ENCODE results near the gene SOX5. TPM values are rescaled to one million over a fixed set of nuclear protein-coding genes. Genes with fewer than 3 reads are reported as not detected.

SOX5 gene
- total RNA-seq, 1 donor from 2014 or later: 0.17 TPM

- TF ChIP-seq, protein P1, sequence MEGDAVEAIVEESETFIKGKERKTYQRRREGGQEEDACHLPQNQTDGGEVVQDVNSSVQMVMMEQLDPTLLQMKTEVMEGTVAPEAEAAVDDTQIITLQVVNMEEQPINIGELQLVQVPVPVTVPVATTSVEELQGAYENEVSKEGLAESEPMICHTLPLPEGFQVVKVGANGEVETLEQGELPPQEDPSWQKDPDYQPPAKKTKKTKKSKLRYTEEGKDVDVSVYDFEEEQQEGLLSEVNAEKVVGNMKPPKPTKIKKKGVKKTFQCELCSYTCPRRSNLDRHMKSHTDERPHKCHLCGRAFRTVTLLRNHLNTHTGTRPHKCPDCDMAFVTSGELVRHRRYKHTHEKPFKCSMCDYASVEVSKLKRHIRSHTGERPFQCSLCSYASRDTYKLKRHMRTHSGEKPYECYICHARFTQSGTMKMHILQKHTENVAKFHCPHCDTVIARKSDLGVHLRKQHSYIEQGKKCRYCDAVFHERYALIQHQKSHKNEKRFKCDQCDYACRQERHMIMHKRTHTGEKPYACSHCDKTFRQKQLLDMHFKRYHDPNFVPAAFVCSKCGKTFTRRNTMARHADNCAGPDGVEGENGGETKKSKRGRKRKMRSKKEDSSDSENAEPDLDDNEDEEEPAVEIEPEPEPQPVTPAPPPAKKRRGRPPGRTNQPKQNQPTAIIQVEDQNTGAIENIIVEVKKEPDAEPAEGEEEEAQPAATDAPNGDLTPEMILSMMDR (conservative IDR thresholded peaks at IDR 0.05; ENCODE audit: low read depth, low read length): no peak
- H3K4me3 ChIP-seq (ENCODE audit: low read depth, low read length): no peak overlapping the region
- no peak for DNase-seq (ENCODE audit: low read depth)
Measured at GRCh38 chr12:23556661-23557060, 392.8 kb downstream of the SOX5 start.

GRCh38 chr12:23555825-23556207 lies 393.7 kb downstream of the SOX5 start:
- TF ChIP-seq, protein P1 (conservative IDR thresholded peaks at IDR 0.05; ENCODE audit: low read depth, low read length): no peak
- no peak for DNase-seq (ENCODE audit: low read depth)
- no peak overlapping the region for H3K4me3 ChIP-seq (ENCODE audit: low read depth, low read length)

DNA sequence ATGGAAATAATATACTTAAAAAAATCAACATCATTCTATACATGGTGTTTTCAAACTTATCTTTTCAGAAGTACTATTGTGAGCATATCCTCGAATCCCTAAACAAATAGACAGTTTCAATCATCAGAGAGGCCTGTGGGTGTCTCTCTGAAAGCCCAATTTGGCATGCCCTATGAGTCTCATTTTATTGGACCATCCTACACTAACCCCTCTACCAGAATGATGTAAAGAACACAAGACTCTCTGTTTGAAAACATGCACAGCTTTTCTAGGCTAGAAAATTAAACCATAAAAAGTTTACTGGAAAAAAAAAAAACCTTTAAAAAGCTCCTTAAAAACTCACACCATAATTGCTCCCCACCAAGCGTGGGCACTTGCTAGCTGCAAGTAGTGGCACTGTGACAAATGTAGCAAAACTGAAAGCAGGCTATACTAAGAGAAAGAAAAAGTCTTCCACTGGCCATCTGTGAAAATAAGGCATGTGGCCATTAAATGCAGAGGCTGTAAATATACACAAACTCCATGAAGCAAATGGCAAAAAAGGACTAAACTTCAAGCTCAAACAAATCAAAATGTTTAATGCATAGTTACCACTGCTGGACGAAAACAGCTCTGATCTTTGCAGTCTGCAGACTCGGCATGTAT lies 394.2 kb downstream of the SOX5 start:
- DNase-seq (ENCODE audit: low read depth): no peak
- no peak overlapping the region for H3K4me3 ChIP-seq (ENCODE audit: low read depth, low read length)
- TF ChIP-seq, protein P1 (conservative IDR thresholded peaks at IDR 0.05; ENCODE audit: low read depth, low read length): no peak

GRCh38 chr12:23552417-23552816 lies 397.1 kb downstream of the SOX5 start:
- no peak for DNase-seq (ENCODE audit: low read depth)
- no peak overlapping the region for H3K4me3 ChIP-seq (ENCODE audit: low read depth, low read length)
- TF ChIP-seq, protein P1 (conservative IDR thresholded peaks at IDR 0.05; ENCODE audit: low read depth, low read length): no peak

DNA sequence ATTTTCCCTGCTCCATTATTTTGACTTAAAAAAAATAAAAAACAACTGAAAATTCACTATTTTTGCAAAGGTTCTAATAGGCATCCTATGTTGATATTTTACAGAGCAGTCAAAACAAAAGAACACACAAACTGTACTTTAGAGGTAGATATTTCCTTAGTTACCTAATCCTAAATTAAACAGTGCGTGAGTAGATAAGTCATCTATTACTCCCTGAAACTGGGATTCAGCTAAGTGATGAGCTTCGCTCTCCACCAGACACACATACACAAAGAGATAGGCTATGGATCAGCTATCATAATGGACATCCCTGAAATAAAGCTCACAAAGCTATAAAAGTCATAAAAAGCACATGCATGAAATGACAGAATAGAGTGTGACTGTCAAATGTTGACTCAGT lies 398.7 kb downstream of the SOX5 start:
- DNase-seq (ENCODE audit: low read depth): no peak
- H3K4me3 ChIP-seq (ENCODE audit: low read depth, low read length): no peak overlapping the region
- TF ChIP-seq, protein P1 (conservative IDR thresholded peaks at IDR 0.05; ENCODE audit: low read depth, low read length): no peak

GRCh38 chr12:23548742-23549141 lies 400.7 kb downstream of the SOX5 start:
- H3K4me3 ChIP-seq (ENCODE audit: low read depth, low read length): no peak overlapping the region
- TF ChIP-seq, protein P1 (conservative IDR thresholded peaks at IDR 0.05; ENCODE audit: low read depth, low read length): no peak
- no peak for DNase-seq (ENCODE audit: low read depth)

DNA sequence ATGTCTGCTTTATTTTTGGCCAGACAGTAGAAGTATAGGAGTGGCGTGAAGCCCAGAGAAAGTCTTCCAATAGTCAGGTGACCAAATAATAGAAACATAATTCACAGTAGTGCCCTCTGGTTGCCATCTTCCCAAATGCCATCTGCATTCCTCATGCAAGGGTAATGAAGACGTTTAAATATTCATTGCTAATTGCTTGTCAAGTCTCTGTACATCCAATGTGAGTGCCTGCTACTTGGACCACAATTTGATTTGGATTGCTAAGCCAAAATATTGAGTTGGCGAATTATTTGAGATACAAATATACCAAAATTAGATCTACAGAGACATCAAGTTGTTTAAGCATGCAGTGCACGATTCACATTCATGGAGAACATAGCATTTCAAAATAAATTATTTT lies 402.7 kb downstream of the SOX5 start:
- H3K4me3 ChIP-seq (ENCODE audit: low read depth, low read length): no peak overlapping the region
- no peak for DNase-seq (ENCODE audit: low read depth)
- TF ChIP-seq, protein P1 (conservative IDR thresholded peaks at IDR 0.05; ENCODE audit: low read depth, low read length): no peak
